Nephron (organoid): ENCODE measurements around the gene CCDC141.
A peak's percentile ranks its signal among the peaks of the same experiment; 100 is the strongest.
"Not testable (repeated sequence)": the region's sequence is repeated elsewhere in the genome, so short reads cannot be mapped to it uniquely, and the experiment has no call there.

Experiments used
- H3K27ac Mint-ChIP-seq, 3 experiments: 2 replicates each; pipeline ENCODE4 v1.8.0; 2020; ENCODE audit warnings: mixed read lengths in 3 of 3, mild to moderate bottlenecking in 2 of 3, moderate library complexity in 1 of 3
- H3K27me3 Mint-ChIP-seq: 2 replicates; pipeline ENCODE4 v1.8.0; 2021; ENCODE audit warnings: low read depth, mild to moderate bottlenecking, moderate library complexity, mixed read lengths
- H3K36me3 Mint-ChIP-seq: 2 replicates; pipeline ENCODE4 v1.8.0; 2020; ENCODE audit warnings: low read depth, mixed read lengths
- H3K4me1 Mint-ChIP-seq: 2 replicates; pipeline ENCODE4 v1.8.0; 2020; ENCODE audit warnings: mixed read lengths
- H3K4me3 Mint-ChIP-seq, 3 experiments: 2 replicates each; pipeline ENCODE4 v1.8.0; 2020; ENCODE audit warnings: mild to moderate bottlenecking in 3 of 3, mixed read lengths in 3 of 3, moderate library complexity in 2 of 3
- H3K9me3 Mint-ChIP-seq: 2 replicates; pipeline ENCODE4 v1.8.0; 2020; ENCODE audit warnings: mixed read lengths
- TF ChIP-seq, protein P1 (sequence below), 3 experiments: fragments of 200-600 bp; sonication (generic); IDR thresholded peaks; one replicate each; pipeline ENCODE4 v1.5.0; 2021; ENCODE audit warnings: antibody characterized with exemption in 3 of 3; ENCODE audit not compliant: unreplicated experiment in 3 of 3

Gene CCDC141

GRCh38 chr2:179049546-179050311, at the start of gene CCDC141:
Gene CCDC141 (minus strand): TSS chr2:179050137. CDS start chr2:179049941, 196 bp downstream.
- TF ChIP-seq, protein P1, sequence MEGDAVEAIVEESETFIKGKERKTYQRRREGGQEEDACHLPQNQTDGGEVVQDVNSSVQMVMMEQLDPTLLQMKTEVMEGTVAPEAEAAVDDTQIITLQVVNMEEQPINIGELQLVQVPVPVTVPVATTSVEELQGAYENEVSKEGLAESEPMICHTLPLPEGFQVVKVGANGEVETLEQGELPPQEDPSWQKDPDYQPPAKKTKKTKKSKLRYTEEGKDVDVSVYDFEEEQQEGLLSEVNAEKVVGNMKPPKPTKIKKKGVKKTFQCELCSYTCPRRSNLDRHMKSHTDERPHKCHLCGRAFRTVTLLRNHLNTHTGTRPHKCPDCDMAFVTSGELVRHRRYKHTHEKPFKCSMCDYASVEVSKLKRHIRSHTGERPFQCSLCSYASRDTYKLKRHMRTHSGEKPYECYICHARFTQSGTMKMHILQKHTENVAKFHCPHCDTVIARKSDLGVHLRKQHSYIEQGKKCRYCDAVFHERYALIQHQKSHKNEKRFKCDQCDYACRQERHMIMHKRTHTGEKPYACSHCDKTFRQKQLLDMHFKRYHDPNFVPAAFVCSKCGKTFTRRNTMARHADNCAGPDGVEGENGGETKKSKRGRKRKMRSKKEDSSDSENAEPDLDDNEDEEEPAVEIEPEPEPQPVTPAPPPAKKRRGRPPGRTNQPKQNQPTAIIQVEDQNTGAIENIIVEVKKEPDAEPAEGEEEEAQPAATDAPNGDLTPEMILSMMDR (IDR thresholded peaks at IDR 0.05; ENCODE audit: unreplicated experiment in 3 of 3) = no peak
- H3K4me1 Mint-ChIP-seq = peaks cover 33% of the 10 kb centered on the region
- H3K27me3 Mint-ChIP-seq = no peaks in the 10 kb centered on the region
- peak within 1 kb of the TSS in 1 of 3 experiments; percentile 55 for H3K27ac Mint-ChIP-seq
- peak within 1 kb of the TSS; percentile 50 to 79 (median 76) for H3K4me3 Mint-ChIP-seq
- no peaks in the 10 kb centered on the region for H3K36me3 Mint-ChIP-seq
- H3K9me3 Mint-ChIP-seq = no peaks in the 10 kb centered on the region

DNA sequence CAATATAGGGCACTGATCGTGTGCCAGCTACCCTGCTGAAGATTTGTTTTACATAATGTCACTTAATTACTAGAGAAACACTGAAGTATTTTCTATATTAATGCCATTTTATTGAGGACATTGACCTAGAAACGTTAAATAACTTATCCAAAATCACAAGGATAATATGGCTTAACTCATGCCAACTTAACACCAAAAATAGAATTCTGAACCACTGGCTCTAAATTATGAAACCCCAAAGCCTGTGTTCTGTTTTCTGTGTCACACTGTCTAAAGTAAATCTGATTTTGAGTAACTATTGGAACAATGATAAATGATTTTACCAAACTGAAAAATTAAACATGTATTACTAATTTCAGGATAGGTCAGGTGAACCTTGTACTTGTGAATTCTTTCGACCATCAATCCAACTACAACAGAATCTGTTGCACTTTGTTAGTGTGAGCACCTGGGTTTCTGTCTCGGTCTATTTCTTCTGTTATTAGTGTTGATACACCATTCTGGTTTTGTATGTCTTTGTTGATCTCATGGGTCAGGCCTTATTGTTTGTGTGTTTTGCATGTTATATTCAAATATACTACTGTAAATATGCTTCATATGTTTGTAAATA, 48.2 kb upstream of the CCDC141 start:
- H3K27ac Mint-ChIP-seq = no peak overlapping the region
- no peaks in the 10 kb centered on the region for H3K4me1 Mint-ChIP-seq
- H3K27me3 Mint-ChIP-seq = no peaks in the 10 kb centered on the region
- no peaks in the 10 kb centered on the region for H3K36me3 Mint-ChIP-seq
- TF ChIP-seq, protein P1 (IDR thresholded peaks at IDR 0.05; ENCODE audit: unreplicated experiment in 3 of 3) = no peak
- no peak overlapping the region for H3K4me3 Mint-ChIP-seq
- H3K9me3 Mint-ChIP-seq = peaks cover 13% of the 10 kb centered on the region

DNA sequence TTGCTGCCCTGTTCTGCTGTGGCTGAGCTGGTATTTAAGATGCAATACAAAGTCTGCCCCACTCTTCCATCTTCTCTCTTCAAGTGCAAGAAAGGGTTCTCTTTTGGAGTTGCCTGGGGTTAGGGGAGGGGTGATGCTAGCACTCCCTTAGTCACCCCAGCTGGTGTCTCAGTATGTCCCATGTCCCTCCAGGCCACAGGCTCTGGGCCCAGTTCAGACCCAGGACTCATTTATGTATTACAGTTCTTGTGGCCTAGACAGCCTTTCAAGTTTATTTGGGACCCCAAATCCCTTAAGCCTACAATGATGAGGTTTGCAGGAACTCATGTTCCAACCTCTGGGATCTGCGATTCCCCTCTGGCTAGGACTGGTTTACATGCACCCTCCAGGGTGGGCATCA, 47.2 kb upstream of the CCDC141 start:
- no peak overlapping the region for H3K27ac Mint-ChIP-seq
- TF ChIP-seq, protein P1 (IDR thresholded peaks at IDR 0.05; ENCODE audit: unreplicated experiment in 3 of 3) = no peak
- H3K9me3 Mint-ChIP-seq = peaks cover 14% of the 10 kb centered on the region
- H3K4me1 Mint-ChIP-seq = no peaks in the 10 kb centered on the region
- H3K4me3 Mint-ChIP-seq = no peak overlapping the region
- H3K36me3 Mint-ChIP-seq = no peaks in the 10 kb centered on the region
- H3K27me3 Mint-ChIP-seq = no peaks in the 10 kb centered on the region

DNA sequence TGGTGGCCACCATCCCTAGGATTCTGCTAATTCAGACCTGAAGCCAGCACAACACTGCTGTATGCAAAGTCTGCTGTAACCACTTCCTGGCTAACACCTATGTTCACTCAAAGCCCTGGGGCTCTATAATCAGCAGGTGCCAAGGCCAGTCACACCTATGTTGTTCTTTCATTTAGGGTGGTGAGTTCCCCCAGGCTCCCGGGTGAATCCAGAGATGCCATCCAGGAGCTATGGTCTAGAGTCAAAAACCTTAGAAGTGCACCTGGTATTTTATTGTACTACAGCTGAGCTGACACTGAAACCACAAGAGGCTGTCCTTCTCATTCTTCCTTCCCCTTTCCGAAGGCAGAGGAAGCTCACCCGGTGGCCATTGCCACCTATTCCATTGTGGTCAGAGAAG, 46.2 kb upstream of the CCDC141 start:
- Mint-ChIP-seq H3K27ac (no peak overlapping the region), H3K4me1 (no peaks in the 10 kb centered on the region), H3K36me3 (no peaks in the 10 kb centered on the region), H3K9me3 (peaks cover 20% of the 10 kb centered on the region), H3K27me3 (no peaks in the 10 kb centered on the region), H3K4me3 (no peak overlapping the region)
- TF ChIP-seq, protein P1 (IDR thresholded peaks at IDR 0.05; ENCODE audit: unreplicated experiment in 3 of 3) = no peak

DNA sequence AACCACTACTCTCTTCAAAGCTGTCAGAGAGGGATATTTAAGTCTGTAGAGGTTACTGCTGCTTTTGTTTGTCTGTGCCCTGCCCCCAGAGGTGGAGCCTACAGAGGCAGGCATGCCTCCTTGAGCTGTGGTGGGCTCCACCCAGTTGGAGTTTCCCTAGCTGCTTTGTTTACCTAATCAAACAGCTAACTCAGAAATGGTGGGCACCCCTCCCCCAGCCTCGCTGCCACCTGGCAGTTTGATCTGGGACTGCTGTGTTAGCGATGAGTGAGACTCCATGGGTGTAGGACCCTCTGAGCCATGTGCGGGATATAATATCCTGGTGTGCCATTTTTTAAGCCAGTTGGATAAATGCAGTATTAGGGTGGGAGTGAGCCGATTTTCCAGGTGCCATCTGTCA, 43.0 kb upstream of the CCDC141 start:
- H3K4me3 Mint-ChIP-seq, H3K36me3 Mint-ChIP-seq, H3K27ac Mint-ChIP-seq, H3K4me1 Mint-ChIP-seq, H3K27me3 Mint-ChIP-seq: not testable (repeated sequence)
- H3K9me3 Mint-ChIP-seq = peaks cover 32% of the 10 kb centered on the region

DNA sequence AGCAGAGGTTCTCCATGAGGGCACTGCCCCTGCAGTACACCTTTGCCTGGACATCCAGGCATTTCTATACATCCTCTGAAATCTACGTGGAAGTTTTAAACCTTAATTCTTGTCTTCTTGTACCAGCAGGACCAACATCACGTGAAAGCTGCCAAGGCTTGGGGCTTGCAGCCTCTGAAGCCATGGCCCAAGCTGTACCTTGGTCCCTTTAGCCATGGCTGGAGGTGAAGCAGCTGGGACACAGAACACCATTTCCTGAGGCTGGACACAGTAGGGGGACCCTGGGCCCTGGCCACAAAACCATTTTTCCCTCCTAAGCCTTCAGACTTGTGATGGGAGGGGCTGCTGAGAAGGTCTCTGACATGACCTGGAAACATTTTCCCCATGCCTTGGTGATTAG, 32.8 kb upstream of the CCDC141 start:
- Mint-ChIP-seq H3K27me3 (peaks cover 3% of the 10 kb centered on the region), H3K36me3 (no peaks in the 10 kb centered on the region), H3K4me3 (no peak overlapping the region), H3K9me3 (peaks cover 26% of the 10 kb centered on the region), H3K27ac (no peak overlapping the region), H3K4me1 (no peaks in the 10 kb centered on the region)
- TF ChIP-seq, protein P1 (IDR thresholded peaks at IDR 0.05; ENCODE audit: unreplicated experiment in 3 of 3) = no peak
